ENCODE results near the gene VWA3B.

Gene VWA3B

GRCh38 chr2:98158305-98158704, 71.3 kb downstream of the VWA3B start:
- no peak overlapping the region for H3K4me3 ChIP-seq (ENCODE audit: low read depth, low read length)
- TF ChIP-seq, protein P1, sequence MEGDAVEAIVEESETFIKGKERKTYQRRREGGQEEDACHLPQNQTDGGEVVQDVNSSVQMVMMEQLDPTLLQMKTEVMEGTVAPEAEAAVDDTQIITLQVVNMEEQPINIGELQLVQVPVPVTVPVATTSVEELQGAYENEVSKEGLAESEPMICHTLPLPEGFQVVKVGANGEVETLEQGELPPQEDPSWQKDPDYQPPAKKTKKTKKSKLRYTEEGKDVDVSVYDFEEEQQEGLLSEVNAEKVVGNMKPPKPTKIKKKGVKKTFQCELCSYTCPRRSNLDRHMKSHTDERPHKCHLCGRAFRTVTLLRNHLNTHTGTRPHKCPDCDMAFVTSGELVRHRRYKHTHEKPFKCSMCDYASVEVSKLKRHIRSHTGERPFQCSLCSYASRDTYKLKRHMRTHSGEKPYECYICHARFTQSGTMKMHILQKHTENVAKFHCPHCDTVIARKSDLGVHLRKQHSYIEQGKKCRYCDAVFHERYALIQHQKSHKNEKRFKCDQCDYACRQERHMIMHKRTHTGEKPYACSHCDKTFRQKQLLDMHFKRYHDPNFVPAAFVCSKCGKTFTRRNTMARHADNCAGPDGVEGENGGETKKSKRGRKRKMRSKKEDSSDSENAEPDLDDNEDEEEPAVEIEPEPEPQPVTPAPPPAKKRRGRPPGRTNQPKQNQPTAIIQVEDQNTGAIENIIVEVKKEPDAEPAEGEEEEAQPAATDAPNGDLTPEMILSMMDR (conservative IDR thresholded peaks at IDR 0.05; ENCODE audit: low read depth, low read length), result no peak
- DNase-seq (ENCODE audit: low read depth), result no peak

- DNase-seq (ENCODE audit: low read depth), result peak; percentile 6
- TF ChIP-seq, protein P1 (conservative IDR thresholded peaks at IDR 0.05; ENCODE audit: low read depth, low read length), result no peak
- no peak overlapping the region for H3K4me3 ChIP-seq (ENCODE audit: low read depth, low read length)
These were observed 73.6 kb downstream of the VWA3B start for GRCh38 chr2:98160554-98160953.

DNA sequence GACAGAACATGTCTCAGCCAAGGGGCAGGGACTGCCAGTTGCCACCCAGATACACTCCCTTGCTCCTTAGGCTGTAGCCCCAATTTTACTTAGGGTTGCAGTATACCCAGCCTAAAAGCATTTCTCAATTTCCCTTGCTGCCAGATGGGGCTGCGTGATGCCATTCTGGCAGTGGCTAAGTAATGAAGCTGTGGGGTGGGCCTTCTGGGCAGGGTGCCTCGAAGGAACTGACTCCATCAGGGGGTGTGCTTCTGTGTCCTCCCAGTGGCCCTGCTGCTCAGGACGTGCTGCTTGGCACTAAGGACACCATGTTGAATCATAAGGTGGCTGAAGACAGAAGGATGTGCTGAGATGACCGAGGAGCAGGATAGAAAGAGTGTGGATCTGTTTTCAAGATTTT, 74.2 kb downstream of the VWA3B start:
- no peak for DNase-seq (ENCODE audit: low read depth)
- H3K4me3 ChIP-seq (ENCODE audit: low read depth, low read length), result no peak overlapping the region
- TF ChIP-seq, protein P1 (conservative IDR thresholded peaks at IDR 0.05; ENCODE audit: low read depth, low read length), result no peak

DNA sequence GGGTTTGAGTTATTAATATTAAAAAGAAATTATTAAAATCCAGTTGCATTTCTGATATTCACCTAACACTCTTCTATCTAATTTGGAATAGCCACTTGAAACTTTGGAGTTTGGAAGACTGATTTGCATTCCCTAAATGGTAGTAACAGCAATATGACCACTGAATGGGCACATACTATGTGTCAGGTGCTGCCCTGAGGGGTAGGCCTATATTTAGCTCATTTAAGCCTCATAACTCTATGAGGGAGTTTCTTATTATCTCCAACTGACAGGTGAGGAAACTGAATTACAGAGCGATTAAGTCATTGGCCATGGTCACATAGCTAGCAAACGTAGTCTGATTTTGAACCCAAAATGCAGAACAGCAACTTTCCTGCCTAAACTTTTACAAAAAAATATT, 77.3 kb downstream of the VWA3B start:
- TF ChIP-seq, protein P1 (conservative IDR thresholded peaks at IDR 0.05; ENCODE audit: low read depth, low read length), result no peak
- DNase-seq (ENCODE audit: low read depth), result no peak
- H3K4me3 ChIP-seq (ENCODE audit: low read depth, low read length), result no peak overlapping the region

GRCh38 chr2:98165516-98166071, 78.6 kb downstream of the VWA3B start:
- TF ChIP-seq, protein P1 (conservative IDR thresholded peaks at IDR 0.05; ENCODE audit: low read depth, low read length), result no peak
- no peak for DNase-seq (ENCODE audit: low read depth)
- H3K4me3 ChIP-seq (ENCODE audit: low read depth, low read length), result no peak overlapping the region

DNA sequence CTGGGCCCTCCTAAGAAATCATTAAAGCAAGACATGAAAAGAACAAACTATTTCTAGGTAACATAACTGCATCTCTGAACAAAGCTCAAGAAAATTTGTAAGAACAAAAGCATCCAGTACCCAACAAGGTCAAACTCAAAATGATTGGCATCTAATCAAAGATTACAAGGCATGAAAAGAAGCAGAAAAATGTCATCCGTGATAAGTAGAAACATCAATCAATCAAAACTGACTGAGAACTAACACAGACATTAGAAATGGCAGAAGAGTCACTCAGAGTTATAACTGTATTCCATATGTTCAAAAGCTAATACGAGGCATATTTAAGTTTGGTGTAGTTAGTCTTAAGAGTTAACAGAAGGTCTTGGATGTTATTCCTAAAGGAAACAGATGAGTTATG, 80.9 kb downstream of the VWA3B start:
- no peak for DNase-seq (ENCODE audit: low read depth)
- H3K4me3 ChIP-seq (ENCODE audit: low read depth, low read length), result no peak overlapping the region

DNA sequence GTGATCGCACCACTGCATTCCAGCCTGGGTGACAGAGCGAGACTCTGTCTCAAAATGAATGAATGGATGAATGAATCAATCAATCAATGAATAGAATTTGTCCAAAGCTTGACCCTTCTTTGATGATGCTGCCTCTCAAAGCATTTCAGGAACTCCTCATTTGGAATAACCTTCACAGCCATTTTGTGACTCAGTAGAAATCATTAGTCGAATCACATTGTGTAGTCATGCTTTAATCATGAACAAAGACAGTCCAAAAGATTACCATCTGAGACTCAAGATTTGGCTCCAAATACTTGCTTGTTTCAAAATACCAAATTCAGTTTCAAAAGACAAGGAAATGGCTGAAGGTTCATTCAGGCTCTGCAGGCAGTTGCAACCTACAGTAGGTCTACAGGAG, 83.1 kb downstream of the VWA3B start:
- no peak overlapping the region for H3K4me3 ChIP-seq (ENCODE audit: low read depth, low read length)
- TF ChIP-seq, protein P1 (conservative IDR thresholded peaks at IDR 0.05; ENCODE audit: low read depth, low read length), result no peak
- DNase-seq (ENCODE audit: low read depth), result no peak

More for the DNA sequence above, 80.9 kb downstream of the VWA3B start:
- TF ChIP-seq, protein P1 (conservative IDR thresholded peaks at IDR 0.05; ENCODE audit: low read depth, low read length), result no peak

All from choroid plexus epithelial cell (primary cell).